Mesenchymal stem cell (in vitro differentiated cells and primary cell): ENCODE results near the gene SEPHS2.
A peak's percentile ranks its signal among the peaks of the same experiment; 100 is the strongest.

Experiments used
- DNase-seq: peaks from one replicate; pipeline ENCODE4 v3.0.0-alpha.2; 2013
- H2AFZ ChIP-seq: one replicate; pipeline ENCODE4 v1.6.1; 2013; ENCODE audit warnings: low read depth, mild to moderate bottlenecking, control low read depth, inconsistent platforms, low read length, moderate library complexity
- H2AK5ac ChIP-seq: 2 replicates; pipeline ENCODE4 v1.6.1; 2013; ENCODE audit warnings: low read length, moderate library complexity, mild to moderate bottlenecking, inconsistent platforms; ENCODE audit not compliant: severe bottlenecking
- H2BK120ac ChIP-seq: one replicate; pipeline ENCODE4 v1.6.1; 2013; ENCODE audit warnings: low read depth, mild to moderate bottlenecking, inconsistent platforms, low read length, moderate library complexity
- H2BK12ac ChIP-seq, 2 experiments: one replicate each; pipeline ENCODE4 v1.6.1; 2013; ENCODE audit warnings: inconsistent platforms in 2 of 2, low read length in 2 of 2, mild to moderate bottlenecking in 2 of 2, moderate library complexity in 2 of 2, control low read depth in 1 of 2
- H2BK15ac ChIP-seq: one replicate; pipeline ENCODE4 v1.6.1; 2013; ENCODE audit warnings: mild to moderate bottlenecking, low read depth, inconsistent platforms; ENCODE audit not compliant: poor library complexity, severe bottlenecking
- H2BK5ac ChIP-seq: 2 replicates; pipeline ENCODE4 v1.6.1; 2013; ENCODE audit warnings: low read depth, mild to moderate bottlenecking, low read length, control low read depth, inconsistent platforms; ENCODE audit not compliant: poor library complexity, severe bottlenecking
- H3K14ac ChIP-seq, 2 experiments: one replicate each; pipeline ENCODE4 v1.6.1; 2013; ENCODE audit warnings: inconsistent platforms in 2 of 2, low read length in 2 of 2, control low read depth in 1 of 2, mild to moderate bottlenecking in 1 of 2, moderate library complexity in 1 of 2
- H3K18ac ChIP-seq, 2 experiments: one replicate each; pipeline ENCODE4 v1.6.1; 2013; ENCODE audit warnings: inconsistent platforms in 2 of 2, low read length in 2 of 2, control low read depth in 1 of 2, low read depth in 1 of 2, mild to moderate bottlenecking in 1 of 2
- H3K23ac ChIP-seq, 2 experiments: one replicate each; pipeline ENCODE4 v1.6.1; 2013; ENCODE audit warnings: inconsistent platforms in 2 of 2, low read length in 2 of 2, mild to moderate bottlenecking in 2 of 2, moderate library complexity in 2 of 2, control low read depth in 1 of 2
- H3K27ac ChIP-seq: 2 replicates; pipeline ENCODE4 v1.5.1; 2013; ENCODE audit warnings: mild to moderate bottlenecking, moderate library complexity, low read length, control low read depth, inconsistent platforms; ENCODE audit not compliant: poor library complexity, severe bottlenecking
- H3K27me3 ChIP-seq, 2 experiments: 2 replicates each; pipeline versions ENCODE4 v1.6.1 to v1.7.0; 2013; ENCODE audit warnings: low read length in 2 of 2, mild to moderate bottlenecking in 2 of 2, moderate library complexity in 2 of 2, control low read depth in 1 of 2, inconsistent platforms in 1 of 2; ENCODE audit not compliant: control insufficient read depth in 1 of 2, insufficient read depth in 1 of 2
- H3K36me3 ChIP-seq, 2 experiments: 2 replicates each; pipeline versions ENCODE4 v1.6.1 to v1.7.0; 2013; ENCODE audit warnings: low read length in 2 of 2, control low read depth in 1 of 2, inconsistent platforms in 1 of 2, low read depth in 1 of 2, mild to moderate bottlenecking in 1 of 2; ENCODE audit not compliant: insufficient read depth in 2 of 2, control insufficient read depth in 1 of 2
- H3K4ac ChIP-seq, 2 experiments: one replicate each; pipeline ENCODE4 v1.6.1; 2013; ENCODE audit warnings: inconsistent platforms in 2 of 2, low read length in 2 of 2, mild to moderate bottlenecking in 2 of 2, moderate library complexity in 2 of 2, control low read depth in 1 of 2, low read depth in 1 of 2
- H3K4me1 ChIP-seq: 2 replicates; pipeline ENCODE4 v1.6.1; 2013; ENCODE audit warnings: low read depth, low read length, control low read depth; ENCODE audit not compliant: control insufficient read depth, insufficient read depth
- H3K4me2 ChIP-seq: 2 replicates; pipeline ENCODE4 v1.6.1; 2013; ENCODE audit warnings: low read length, mild to moderate bottlenecking, inconsistent platforms; ENCODE audit not compliant: poor library complexity, severe bottlenecking
- H3K4me3 ChIP-seq, 2 experiments: 2 replicates each; pipeline versions ENCODE4 v1.5.1 to v1.7.0; 2013; ENCODE audit warnings: low read length in 2 of 2, mild to moderate bottlenecking in 2 of 2, control low read depth in 1 of 2, low read depth in 1 of 2; ENCODE audit not compliant: insufficient read depth in 1 of 2
- H3K79me1 ChIP-seq: replicated peaks from 2 replicates; pipeline ENCODE4 v1.6.1; 2013; ENCODE audit warnings: mild to moderate bottlenecking, control low read depth, low read length, inconsistent platforms; ENCODE audit not compliant: poor library complexity, severe bottlenecking
- H3K9ac ChIP-seq: 2 replicates; pipeline ENCODE4 v1.7.0; 2013; ENCODE audit warnings: mild to moderate bottlenecking, low read length, moderate library complexity
- H3K9me3 ChIP-seq: 2 replicates; pipeline ENCODE4 v1.7.0; 2013; ENCODE audit warnings: mild to moderate bottlenecking, low read length; ENCODE audit not compliant: control insufficient read depth
- H4K8ac ChIP-seq: one replicate; pipeline ENCODE4 v1.6.1; 2013; ENCODE audit warnings: inconsistent platforms, mild to moderate bottlenecking, low read length, moderate library complexity
- H4K91ac ChIP-seq: one replicate; pipeline ENCODE4 v1.6.1; 2013; ENCODE audit warnings: mild to moderate bottlenecking, low read length, inconsistent platforms
- WGBS: methylation state at CpG from one replicate; pipeline ENCODE4 v1.1.7; 2013; ENCODE audit warnings: mixed read lengths; 5-methylcytosine and 5-hydroxymethylcytosine counted together

The SEPHS2 gene

DNA sequence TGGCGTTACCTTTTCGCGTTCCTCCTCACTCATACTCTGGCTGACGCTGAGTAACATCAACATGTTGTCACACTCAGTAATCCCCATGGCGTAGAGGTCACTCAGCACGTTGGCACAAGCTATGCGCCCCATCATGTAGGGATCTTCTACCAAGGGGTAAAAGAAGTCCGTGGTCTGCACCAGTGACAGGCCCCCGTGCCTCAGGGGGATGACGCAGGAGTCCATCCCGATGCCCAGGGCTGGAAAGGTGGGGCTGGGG is 596 bp downstream of the SEPHS2 start:
- H3K4me2 ChIP-seq: peak overlapping the region; percentile 82
- WGBS: 54% methylated on average over 11 of the region's 11 CpGs
- H3K18ac ChIP-seq: peak overlapping the region; percentile 40 to 92
- H3K4me3 ChIP-seq: peak overlapping the region; percentile 79 to 95
- H2BK12ac ChIP-seq: no peak overlapping the region
- no peak overlapping the region for H2AK5ac ChIP-seq
- H2BK15ac ChIP-seq: no peak overlapping the region
- no peak overlapping the region for H3K23ac ChIP-seq
- no peak for DNase-seq
- H3K14ac ChIP-seq: no peak overlapping the region
- peak overlapping the region; percentile 14 for H4K8ac ChIP-seq
- peaks cover 4 to 20% of the 10 kb centered on the region in 2 experiments for H3K36me3 ChIP-seq
- peak overlapping the region; percentile 7 for H2AFZ ChIP-seq
- H3K9ac ChIP-seq: peak overlapping the region; percentile 99
- peaks cover 7% of the 10 kb centered on the region for H3K4me1 ChIP-seq
- no peaks in the 10 kb centered on the region for H3K9me3 ChIP-seq
- no peaks in the 10 kb centered on the region for H3K27me3 ChIP-seq
- peak overlapping the region; percentile 0 to 16 for H3K4ac ChIP-seq
- peak overlapping the region; percentile 81 for H4K91ac ChIP-seq
- H3K27ac ChIP-seq: peak overlapping the region; percentile 17
- peak overlapping the region; percentile 71 for H2BK120ac ChIP-seq
- H2BK5ac ChIP-seq: no peak overlapping the region
- H3K79me1 ChIP-seq: peaks cover 11% of the 10 kb centered on the region

DNA sequence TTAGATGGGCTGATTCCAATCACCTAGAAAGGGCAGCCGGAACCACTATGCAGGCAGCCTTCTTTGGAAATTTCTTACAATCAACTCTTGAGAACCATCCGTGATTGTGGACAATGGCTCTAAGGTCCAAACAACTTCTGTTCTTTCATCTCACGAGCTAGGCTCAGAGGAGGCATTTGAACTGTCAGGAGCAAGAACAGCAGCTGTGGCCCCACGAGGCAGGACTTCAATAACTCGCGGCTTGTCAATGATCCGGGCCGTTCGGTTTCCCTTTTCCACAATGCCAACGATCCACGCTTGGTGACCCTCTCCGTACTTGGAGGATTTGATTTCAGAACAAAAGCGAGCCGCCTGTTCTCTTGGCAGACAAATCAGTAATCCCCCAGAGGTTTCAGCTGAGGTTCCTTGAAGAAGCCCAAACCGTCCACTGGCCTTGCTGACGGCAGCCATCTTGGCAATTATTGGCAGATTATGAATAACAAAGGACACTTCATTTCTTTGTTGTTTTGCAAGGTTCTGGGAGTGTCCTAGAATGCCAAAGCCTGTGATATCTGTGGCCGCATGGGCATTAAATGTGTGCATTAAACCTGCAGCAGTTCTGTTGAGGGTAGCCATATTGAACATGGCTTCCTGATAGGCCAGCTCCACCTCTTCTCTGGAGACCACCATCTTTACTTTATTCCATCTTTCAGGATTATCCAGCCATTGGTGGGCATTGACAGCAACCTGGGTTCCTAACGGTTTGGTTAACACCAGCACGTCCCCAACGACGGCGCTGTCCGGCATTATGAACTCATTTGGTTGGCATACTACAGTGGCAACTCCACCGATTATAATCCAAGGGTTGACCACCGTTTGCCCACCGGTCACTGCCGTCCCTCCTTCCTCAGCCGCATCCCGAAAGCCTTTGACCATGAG is 1.2 kb downstream of the SEPHS2 start:
- Histone ChIP-seq H3K14ac (no peak overlapping the region), H3K27ac (peak overlapping the region; percentile 17), H2BK5ac (no peak overlapping the region), H3K4me1 (peaks cover 7% of the 10 kb centered on the region), H3K9me3 (no peaks in the 10 kb centered on the region), H3K4ac (peak overlapping the region; percentile 0 to 16), H2BK120ac (no peak overlapping the region), H2AFZ (no peak overlapping the region), H3K23ac (no peak overlapping the region), H3K36me3 (peaks cover 4 to 20% of the 10 kb centered on the region in 2 experiments), H3K27me3 (no peaks in the 10 kb centered on the region), H3K4me3 (peak overlapping the region; percentile 79 to 95), H3K9ac (peak overlapping the region; percentile 99), H4K8ac (peak overlapping the region; percentile 14), H2AK5ac (no peak overlapping the region), H2BK15ac (no peak overlapping the region), H2BK12ac (no peak overlapping the region), H3K18ac (peak overlapping the region; percentile 1 to 92), H3K79me1 (peaks cover 11% of the 10 kb centered on the region), H3K4me2 (peak overlapping the region; percentile 82), H4K91ac (peak overlapping the region; percentile 81)
- DNase-seq: no peak
- 98% methylated on average over 29 of the region's 29 CpGs for WGBS

DNA sequence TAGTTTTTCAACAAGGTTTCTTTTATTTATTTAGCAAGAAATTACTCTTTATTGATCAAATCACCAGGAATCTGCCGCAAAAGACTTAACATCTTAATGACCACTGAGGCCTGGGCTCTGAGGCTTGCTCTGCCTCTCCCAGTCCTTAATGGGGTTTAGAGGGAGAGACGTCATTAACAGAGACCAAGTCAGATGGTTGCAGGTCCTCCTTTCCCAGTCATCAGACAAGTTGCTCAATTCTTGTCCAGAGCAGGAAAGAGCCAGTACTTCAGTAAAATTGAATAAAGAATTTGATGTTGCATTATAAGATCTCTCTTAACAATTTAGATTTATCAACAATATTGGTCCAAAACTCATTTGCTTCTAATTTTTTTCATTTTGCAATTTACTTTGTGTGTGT is 2.0 kb downstream of the SEPHS2 start:
- no peak overlapping the region for H3K4ac ChIP-seq
- H3K27me3 ChIP-seq: no peaks in the 10 kb centered on the region
- H3K23ac ChIP-seq: no peak overlapping the region
- H4K8ac ChIP-seq: no peak overlapping the region
- H2BK5ac ChIP-seq: no peak overlapping the region
- H2BK120ac ChIP-seq: no peak overlapping the region
- peak overlapping the region in 1 of 2 experiments; percentile 95 for H3K4me3 ChIP-seq
- 100% methylated on average over 2 of the region's 2 CpGs for WGBS
- H3K9ac ChIP-seq: no peak overlapping the region
- H2BK15ac ChIP-seq: no peak overlapping the region
- no peak overlapping the region for H2BK12ac ChIP-seq
- no peak overlapping the region for H3K4me2 ChIP-seq
- H3K79me1 ChIP-seq: peaks cover 11% of the 10 kb centered on the region
- H3K4me1 ChIP-seq: peaks cover 7% of the 10 kb centered on the region
- no peak overlapping the region for H3K18ac ChIP-seq
- H2AK5ac ChIP-seq: no peak overlapping the region
- H3K14ac ChIP-seq: no peak overlapping the region
- H3K27ac ChIP-seq: no peak overlapping the region
- peaks cover 4 to 20% of the 10 kb centered on the region in 2 experiments for H3K36me3 ChIP-seq
- no peak for DNase-seq
- H2AFZ ChIP-seq: no peak overlapping the region
- H3K9me3 ChIP-seq: no peaks in the 10 kb centered on the region
- no peak overlapping the region for H4K91ac ChIP-seq

DNA sequence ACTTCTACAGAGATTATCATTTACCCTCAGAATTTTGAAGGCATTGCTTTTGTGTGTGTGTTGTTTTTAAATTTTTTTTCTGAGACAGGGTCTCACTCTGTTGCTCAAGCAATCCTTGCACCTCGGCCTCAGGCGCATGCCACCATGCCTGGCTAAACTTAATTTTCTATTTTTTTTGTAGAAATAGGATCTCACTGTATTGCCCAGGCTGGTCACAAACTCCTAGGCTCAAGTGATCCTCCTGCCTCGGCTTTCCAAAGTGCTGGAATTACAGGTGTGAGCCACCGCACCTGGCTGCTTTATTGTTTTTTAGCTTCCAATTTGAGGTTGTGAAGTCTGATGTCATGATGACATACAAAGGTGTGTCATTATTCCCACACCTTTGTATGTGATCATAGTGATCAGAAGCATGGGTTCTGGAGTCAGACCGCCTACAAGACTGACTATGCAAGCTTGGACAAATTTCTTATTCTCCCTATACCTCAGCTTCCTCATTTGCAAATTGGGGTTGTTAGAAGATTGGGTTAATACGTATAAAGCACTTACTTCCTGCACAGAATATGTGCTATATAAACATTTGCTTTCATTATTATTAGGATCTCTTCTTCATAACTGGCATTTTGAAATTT is 5.8 kb downstream of the SEPHS2 start:
- Histone ChIP-seq H4K91ac (no peak overlapping the region), H3K27me3 (peaks cover 0 to under 1% of the 10 kb centered on the region in 2 experiments), H3K9ac (no peak overlapping the region), H2AFZ (no peak overlapping the region), H3K18ac (no peak overlapping the region), H2AK5ac (no peak overlapping the region), H3K36me3 (peaks cover 4 to 20% of the 10 kb centered on the region in 2 experiments), H3K27ac (no peak overlapping the region), H3K4ac (no peak overlapping the region), H2BK12ac (no peak overlapping the region), H3K4me3 (no peak overlapping the region), H3K4me1 (peaks cover 1% of the 10 kb centered on the region), H3K14ac (no peak overlapping the region), H2BK120ac (no peak overlapping the region), H3K23ac (no peak overlapping the region), H3K9me3 (no peaks in the 10 kb centered on the region), H3K4me2 (no peak overlapping the region), H3K79me1 (peaks cover 11% of the 10 kb centered on the region), H2BK15ac (no peak overlapping the region), H2BK5ac (no peak overlapping the region), H4K8ac (no peak overlapping the region)
- no peak for DNase-seq
- WGBS: 90% methylated on average over 4 of the region's 6 CpGs
